Neural cell (in vitro differentiated cells): ENCODE data around the gene ATXN2L. TPM values are rescaled to one million over a fixed set of nuclear protein-coding genes. Genes with fewer than 3 reads are reported as not detected.

Experiments used
- H2AFZ ChIP-seq: fragments of 200-600, 300-800 bp; sonication (generic), shearing (Covaris generic); 2 replicates; pipeline ENCODE4 v1.6.0; 2014; ENCODE audit warnings: low read depth, mild to moderate bottlenecking, antibody characterized with exemption, low read length, moderate library complexity
- H3F3A ChIP-seq: fragments of 200-600 bp; shearing (Covaris generic); 2 replicates; pipeline ENCODE4 v1.6.1; 2016; ENCODE audit warnings: mild to moderate bottlenecking, moderate library complexity, mixed read lengths, antibody characterized with exemption, low read length; ENCODE audit not compliant: insufficient read depth, poor library complexity, severe bottlenecking
- H3K27ac ChIP-seq: fragments of 200-600, 300-800 bp; sonication (generic), shearing (Covaris generic); 2 replicates; pipeline ENCODE4 v1.5.1; 2014; ENCODE audit warnings: mild to moderate bottlenecking, low read length, moderate library complexity
- H3K27me3 ChIP-seq: fragments of 300-800, 200-600 bp; sonication (generic), shearing (Covaris generic); 2 replicates; pipeline ENCODE4 v1.6.0; 2014; ENCODE audit warnings: mild to moderate bottlenecking, low read depth, low read length, moderate library complexity; ENCODE audit not compliant: insufficient read depth
- H3K36me3 ChIP-seq: fragments of 300-800, 200-600 bp; sonication (generic), shearing (Covaris generic); 2 replicates; pipeline ENCODE4 v1.5.1; 2014; ENCODE audit warnings: mild to moderate bottlenecking, antibody characterized with exemption, low read length, moderate library complexity; ENCODE audit not compliant: insufficient read depth
- H3K4me2 ChIP-seq: fragments of 300-800, 200-600 bp; sonication (generic), shearing (Covaris generic); 2 replicates; pipeline ENCODE4 v1.6.0; 2014; ENCODE audit warnings: mild to moderate bottlenecking, low read length
- H3K4me3 ChIP-seq: fragments of 300-800, 200-600 bp; sonication (generic), shearing (Covaris generic); 2 replicates; pipeline ENCODE4 v1.5.1; 2014; ENCODE audit warnings: mild to moderate bottlenecking, low read length, moderate library complexity
- H3K79me2 ChIP-seq: fragments of 200-600 bp; shearing (Covaris generic); replicated peaks from 2 replicates; pipeline ENCODE4 v1.6.0; 2014; ENCODE audit warnings: mild to moderate bottlenecking, low read length, moderate library complexity; ENCODE audit not compliant: insufficient read depth
- H3K9ac ChIP-seq: fragments of 300-800, 200-600 bp; sonication (generic), shearing (Covaris generic); 2 replicates; pipeline ENCODE4 v1.6.1; 2016; ENCODE audit warnings: mild to moderate bottlenecking, low read length, mixed read lengths
- H3K9me2 ChIP-seq: fragments of 200-600 bp; shearing (Covaris generic); 2 replicates; pipeline ENCODE4 v1.6.1; 2016; ENCODE audit warnings: mild to moderate bottlenecking, low read length, mixed read lengths; ENCODE audit not compliant: insufficient read depth
- H3K9me3 ChIP-seq: fragments of 200-600, 300-800 bp; sonication (generic), shearing (Covaris generic); 2 replicates; pipeline ENCODE4 v1.6.1; 2016; ENCODE audit warnings: mild to moderate bottlenecking, mixed run types, low read length, moderate library complexity, mixed read lengths
- H4K20me1 ChIP-seq: fragments of 200-600 bp; shearing (Covaris generic); 2 replicates; pipeline ENCODE4 v1.6.1; 2016; ENCODE audit warnings: mild to moderate bottlenecking, mixed run types; ENCODE audit not compliant: insufficient read depth
- CTCF ChIP-seq: fragments of 450-650 bp; IDR thresholded peaks from 2 replicates; pipeline ENCODE4 v1.5.1; 2014; ENCODE audit warnings: antibody characterized with exemption, mild to moderate bottlenecking, moderate library complexity; ENCODE audit not compliant: poor library complexity, severe bottlenecking
- EP300 ChIP-seq: fragments of 450-650 bp; conservative IDR thresholded peaks from 2 replicates; pipeline ENCODE4 v1.6.1; 2014; ENCODE audit warnings: antibody characterized with exemption, mild to moderate bottlenecking, moderate library complexity; ENCODE audit not compliant: poor library complexity, severe bottlenecking
- EZH2 ChIP-seq: fragments of 200-600, 300-800 bp; shearing (Covaris generic), sonication (generic); IDR thresholded peaks from 2 replicates; pipeline ENCODE4 v1.6.1; 2014; ENCODE audit warnings: antibody characterized with exemption, low read length, borderline replicate concordance, mild to moderate bottlenecking; ENCODE audit not compliant: insufficient read depth, poor library complexity, severe bottlenecking
- MXI1 ChIP-seq: fragments of 450-650 bp; conservative IDR thresholded peaks from 2 replicates; pipeline ENCODE4 v1.6.1; 2014; ENCODE audit warnings: antibody characterized with exemption, mild to moderate bottlenecking; ENCODE audit not compliant: poor library complexity, severe bottlenecking
- POLR2AphosphoS5 ChIP-seq: IDR thresholded peaks from 2 replicates; pipeline ENCODE4 v1.6.1; 2012
- RAD21 ChIP-seq: fragments of 450-650 bp; conservative IDR thresholded peaks from 2 replicates; pipeline ENCODE4 v1.6.1; 2014; ENCODE audit warnings: antibody characterized with exemption, mild to moderate bottlenecking, moderate library complexity
- SMC3 ChIP-seq: fragments of 450-650 bp; conservative IDR thresholded peaks from 2 replicates; pipeline ENCODE4 v1.6.1; 2014; ENCODE audit warnings: antibody characterized with exemption, mild to moderate bottlenecking, moderate library complexity; ENCODE audit not compliant: poor library complexity
- TAF1 ChIP-seq: IDR thresholded peaks from 2 replicates; pipeline ENCODE4 v1.6.1; 2012; ENCODE audit warnings: low read depth
- polyA plus RNA-seq: library from polyadenylated mRNA; depleted of rRNA; stranded (reverse); fragments of >200 nt; gene quantifications from 2 replicates; pipeline ENCODE4 v1.2.3, GENCODE V29; 2014
- small RNA-seq, 3 experiments: library from RNA; depleted of rRNA; stranded (forward); fragments of <200 nt; gene quantifications; one replicate each; pipeline ENCODE3, GENCODE V24; 2012
- TF ChIP-seq, protein P1 (sequence below): IDR thresholded peaks from 2 replicates; pipeline ENCODE4 v1.6.1; 2012; ENCODE audit warnings: borderline replicate concordance

The ATXN2L gene
- polyA plus RNA-seq, 1 donor from 2014 or later = 24.0 TPM

- Histone ChIP-seq H3K27ac (no peak overlapping the region), H3K36me3 (no peaks in the 10 kb centered on the region), H3K4me3 (no peak overlapping the region), H3F3A (no peaks in the 10 kb centered on the region), H4K20me1 (no peaks in the 10 kb centered on the region), H3K27me3 (no peaks in the 10 kb centered on the region), H3K9me2 (no peaks in the 10 kb centered on the region), H3K4me2 (no peak overlapping the region), H3K9me3 (no peaks in the 10 kb centered on the region), H3K9ac (no peak overlapping the region), H3K79me2 (no peaks in the 10 kb centered on the region), H2AFZ (no peak overlapping the region)
- TF ChIP-seq TAF1 = no peak
- TF ChIP-seq, protein P1, sequence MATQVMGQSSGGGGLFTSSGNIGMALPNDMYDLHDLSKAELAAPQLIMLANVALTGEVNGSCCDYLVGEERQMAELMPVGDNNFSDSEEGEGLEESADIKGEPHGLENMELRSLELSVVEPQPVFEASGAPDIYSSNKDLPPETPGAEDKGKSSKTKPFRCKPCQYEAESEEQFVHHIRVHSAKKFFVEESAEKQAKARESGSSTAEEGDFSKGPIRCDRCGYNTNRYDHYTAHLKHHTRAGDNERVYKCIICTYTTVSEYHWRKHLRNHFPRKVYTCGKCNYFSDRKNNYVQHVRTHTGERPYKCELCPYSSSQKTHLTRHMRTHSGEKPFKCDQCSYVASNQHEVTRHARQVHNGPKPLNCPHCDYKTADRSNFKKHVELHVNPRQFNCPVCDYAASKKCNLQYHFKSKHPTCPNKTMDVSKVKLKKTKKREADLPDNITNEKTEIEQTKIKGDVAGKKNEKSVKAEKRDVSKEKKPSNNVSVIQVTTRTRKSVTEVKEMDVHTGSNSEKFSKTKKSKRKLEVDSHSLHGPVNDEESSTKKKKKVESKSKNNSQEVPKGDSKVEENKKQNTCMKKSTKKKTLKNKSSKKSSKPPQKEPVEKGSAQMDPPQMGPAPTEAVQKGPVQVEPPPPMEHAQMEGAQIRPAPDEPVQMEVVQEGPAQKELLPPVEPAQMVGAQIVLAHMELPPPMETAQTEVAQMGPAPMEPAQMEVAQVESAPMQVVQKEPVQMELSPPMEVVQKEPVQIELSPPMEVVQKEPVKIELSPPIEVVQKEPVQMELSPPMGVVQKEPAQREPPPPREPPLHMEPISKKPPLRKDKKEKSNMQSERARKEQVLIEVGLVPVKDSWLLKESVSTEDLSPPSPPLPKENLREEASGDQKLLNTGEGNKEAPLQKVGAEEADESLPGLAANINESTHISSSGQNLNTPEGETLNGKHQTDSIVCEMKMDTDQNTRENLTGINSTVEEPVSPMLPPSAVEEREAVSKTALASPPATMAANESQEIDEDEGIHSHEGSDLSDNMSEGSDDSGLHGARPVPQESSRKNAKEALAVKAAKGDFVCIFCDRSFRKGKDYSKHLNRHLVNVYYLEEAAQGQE = no peak
- no peak for TF ChIP-seq MXI1
- TF ChIP-seq EZH2 = no peak
- TF ChIP-seq CTCF = no peak
- TF ChIP-seq EP300 = no peak
- TF ChIP-seq RAD21 = no peak
- no peak for TF ChIP-seq SMC3
- TF ChIP-seq POLR2AphosphoS5 = no peak
These were observed 61.2 kb downstream of the ATXN2L start for GRCh38 chr16:28884045-28884444.

Small RNA genes within 50 kb of the gene (small RNA-seq; reads per million reads assigned to genes)
- 0 reads per million in 3 experiments for gene RF00416

Other genes with a start within 250 kb of the ATXN2L start
- gene SULT1A2, start 225.9 kb upstream of the ATXN2L start, polyA plus RNA-seq = not detected in 2 replicates
- not detected in 2 replicates for gene SULT1A1, start 213.0 kb upstream of the ATXN2L start, polyA plus RNA-seq
- not detected in 2 replicates for gene NPIPB8, start 184.9 kb upstream of the ATXN2L start, polyA plus RNA-seq
- gene EIF3C, start 111.5 kb upstream of the ATXN2L start, polyA plus RNA-seq = 85.5 and 92.9 TPM in 2 replicates
- 3.1 and 3.5 TPM in 2 replicates for gene NPIPB9, start 71.2 kb upstream of the ATXN2L start, polyA plus RNA-seq
- 144 and 157 TPM in 2 replicates for gene TUFM, start 23.3 kb downstream of the ATXN2L start, polyA plus RNA-seq
- 42.2 and 48.2 TPM in 2 replicates for gene SH2B1, start 40.8 kb downstream of the ATXN2L start, polyA plus RNA-seq
- 0.06 and 0.54 TPM in 2 replicates for gene ATP2A1, start 55.5 kb downstream of the ATXN2L start, polyA plus RNA-seq
- gene RABEP2, start 102.2 kb downstream of the ATXN2L start, polyA plus RNA-seq = 27.5 and 28.7 TPM in 2 replicates
- gene CD19, start 109.0 kb downstream of the ATXN2L start, polyA plus RNA-seq = not detected in 2 replicates
- gene NFATC2IP, start 127.9 kb downstream of the ATXN2L start, polyA plus RNA-seq = 39.1 and 42.6 TPM in 2 replicates
- 41.6 and 47.3 TPM in 2 replicates for gene SPNS1, start 151.8 kb downstream of the ATXN2L start, polyA plus RNA-seq
- gene LAT, start 162.1 kb downstream of the ATXN2L start, polyA plus RNA-seq = 6.4 and 9.1 TPM in 2 replicates